ENCODE measurements around the gene FAM120B.

Gene FAM120B

DNA sequence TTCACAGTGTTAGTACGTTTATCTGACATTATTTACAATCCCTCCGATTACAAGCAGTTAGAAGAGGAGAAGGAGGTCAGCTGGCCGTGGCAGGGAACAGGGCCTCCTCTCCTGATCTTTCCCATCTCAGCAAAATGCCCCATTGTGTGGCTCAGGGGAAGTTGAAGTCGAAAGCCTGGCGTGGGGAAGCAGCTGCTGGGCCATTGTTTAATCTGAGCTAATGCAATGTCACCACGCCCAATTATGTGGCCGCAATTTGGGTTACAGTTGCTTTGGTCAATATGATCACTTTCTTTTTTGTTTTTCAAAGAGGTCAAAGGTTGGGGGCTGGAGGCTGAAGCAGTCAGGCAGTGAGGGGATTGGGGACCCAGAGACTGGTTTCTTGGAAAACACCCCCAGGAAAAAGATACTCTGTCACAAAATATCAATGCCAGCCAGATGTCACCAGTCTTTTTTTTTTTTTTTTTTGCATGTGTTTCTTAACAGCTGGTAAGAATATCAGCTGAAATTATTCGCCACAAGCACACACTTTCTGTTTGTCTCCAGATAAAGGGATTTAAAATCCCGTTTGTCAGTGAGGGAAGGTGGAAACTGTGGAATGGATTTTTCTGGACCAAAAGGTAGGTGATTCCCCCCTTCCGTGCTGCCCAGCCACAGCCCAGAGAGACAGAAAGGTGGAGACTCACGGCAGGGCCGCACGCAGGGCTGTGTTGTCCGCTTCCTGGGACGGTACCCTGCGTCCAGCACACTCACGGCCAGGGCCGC, 40.3 kb upstream of the FAM120B start:
- peak overlapping the region; percentile 47 for H3K4me3 ChIP-seq (ENCODE audit: low read length)
- peak overlapping the region; percentile 54 for H3K9ac ChIP-seq (ENCODE audit: low read length)
- H3K9me3 ChIP-seq (ENCODE audit: control insufficient read depth, low read length): no peaks in the 10 kb centered on the region
- H3K27me3 ChIP-seq (ENCODE audit: control insufficient read depth, insufficient read depth, low read length): peaks cover 19% of the 10 kb centered on the region
- H3K4me1 ChIP-seq (ENCODE audit: control insufficient read depth, insufficient read depth, low read length): peaks cover 19% of the 10 kb centered on the region
- H3K36me3 ChIP-seq (ENCODE audit: control insufficient read depth, insufficient read depth, low read length): no peaks in the 10 kb centered on the region

- Histone ChIP-seq H3K9ac (ENCODE audit: low read length) (no peak overlapping the region), H3K4me3 (ENCODE audit: low read length) (no peak overlapping the region), H3K4me1 (ENCODE audit: control insufficient read depth, insufficient read depth, low read length) (peaks cover 19% of the 10 kb centered on the region), H3K27me3 (ENCODE audit: control insufficient read depth, insufficient read depth, low read length) (peaks cover 17% of the 10 kb centered on the region), H3K36me3 (ENCODE audit: control insufficient read depth, insufficient read depth, low read length) (no peaks in the 10 kb centered on the region), H3K9me3 (ENCODE audit: control insufficient read depth, low read length) (no peaks in the 10 kb centered on the region)
Measured at GRCh38 chr6:170267688-170268087, 38.9 kb upstream of the FAM120B start.

DNA sequence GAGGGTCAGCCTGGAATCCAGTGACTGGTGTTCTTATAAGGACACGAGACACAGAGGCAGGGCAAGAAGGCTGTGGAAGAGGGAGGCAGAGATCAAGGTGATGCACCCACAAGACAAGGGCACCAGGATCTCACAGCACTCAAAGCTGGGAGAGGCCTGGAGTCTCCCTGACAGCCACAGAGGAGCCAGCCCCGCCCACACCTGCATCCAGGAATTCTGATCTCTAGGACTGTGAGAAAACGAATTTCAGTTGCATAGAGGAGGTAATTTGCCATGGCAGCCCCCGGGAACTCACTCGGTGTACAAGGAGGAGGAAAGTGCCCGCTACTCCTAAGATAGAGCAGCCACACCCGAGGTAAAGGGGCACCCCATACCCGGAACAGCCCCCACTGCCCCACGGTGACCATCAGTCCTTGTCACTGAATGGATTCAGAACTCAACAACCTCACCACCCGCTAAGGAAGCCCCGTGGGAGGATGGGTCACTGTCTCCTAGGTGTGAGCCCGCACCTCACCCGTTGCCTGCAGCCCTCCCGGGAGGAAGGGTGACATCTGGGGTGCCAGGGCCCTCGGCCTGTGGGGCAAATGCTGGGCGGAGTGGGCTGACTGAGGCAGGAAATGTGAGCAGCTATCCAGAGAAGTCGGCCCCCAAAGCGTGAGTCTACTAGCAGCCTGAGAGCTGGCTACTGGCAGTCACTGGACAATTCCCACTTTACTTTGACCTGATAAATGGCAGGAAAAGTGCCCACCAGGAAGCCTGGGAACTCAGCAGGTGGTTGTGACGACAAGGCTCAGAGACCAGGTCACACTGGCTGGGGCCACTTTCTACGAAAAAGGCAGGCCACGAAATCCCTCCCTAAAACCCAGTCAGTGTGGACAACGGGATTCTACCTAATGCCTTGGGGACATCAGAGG, 38.1 kb upstream of the FAM120B start:
- H3K9ac ChIP-seq (ENCODE audit: low read length): no peak overlapping the region
- peaks cover 19% of the 10 kb centered on the region for H3K4me1 ChIP-seq (ENCODE audit: control insufficient read depth, insufficient read depth, low read length)
- no peaks in the 10 kb centered on the region for H3K9me3 ChIP-seq (ENCODE audit: control insufficient read depth, low read length)
- peaks cover 11% of the 10 kb centered on the region for H3K27me3 ChIP-seq (ENCODE audit: control insufficient read depth, insufficient read depth, low read length)
- H3K4me3 ChIP-seq (ENCODE audit: low read length): no peak overlapping the region
- H3K36me3 ChIP-seq (ENCODE audit: control insufficient read depth, insufficient read depth, low read length): no peaks in the 10 kb centered on the region

- H3K4me1 ChIP-seq (ENCODE audit: control insufficient read depth, insufficient read depth, low read length): peaks cover 19% of the 10 kb centered on the region
- H3K9me3 ChIP-seq (ENCODE audit: control insufficient read depth, low read length): no peaks in the 10 kb centered on the region
- H3K27me3 ChIP-seq (ENCODE audit: control insufficient read depth, insufficient read depth, low read length): peaks cover 10% of the 10 kb centered on the region
- H3K4me3 ChIP-seq (ENCODE audit: low read length): no peak overlapping the region
- no peaks in the 10 kb centered on the region for H3K36me3 ChIP-seq (ENCODE audit: control insufficient read depth, insufficient read depth, low read length)
- no peak overlapping the region for H3K9ac ChIP-seq (ENCODE audit: low read length)
Measured at GRCh38 chr6:170269151-170269845, 37.3 kb upstream of the FAM120B start.

GRCh38 chr6:170269846-170270541, 36.6 kb upstream of the FAM120B start:
- Histone ChIP-seq H3K27me3 (ENCODE audit: control insufficient read depth, insufficient read depth, low read length) (peaks cover 10% of the 10 kb centered on the region), H3K9me3 (ENCODE audit: control insufficient read depth, low read length) (no peaks in the 10 kb centered on the region), H3K4me1 (ENCODE audit: control insufficient read depth, insufficient read depth, low read length) (peaks cover 16% of the 10 kb centered on the region), H3K4me3 (ENCODE audit: low read length) (no peak overlapping the region), H3K9ac (ENCODE audit: low read length) (no peak overlapping the region), H3K36me3 (ENCODE audit: control insufficient read depth, insufficient read depth, low read length) (no peaks in the 10 kb centered on the region)

GRCh38 chr6:170270984-170271593, 35.5 kb upstream of the FAM120B start:
- Histone ChIP-seq H3K27me3 (ENCODE audit: control insufficient read depth, insufficient read depth, low read length) (peaks cover 9% of the 10 kb centered on the region), H3K9ac (ENCODE audit: low read length) (no peak overlapping the region), H3K4me1 (ENCODE audit: control insufficient read depth, insufficient read depth, low read length) (peaks cover 6% of the 10 kb centered on the region), H3K9me3 (ENCODE audit: control insufficient read depth, low read length) (no peaks in the 10 kb centered on the region), H3K36me3 (ENCODE audit: control insufficient read depth, insufficient read depth, low read length) (no peaks in the 10 kb centered on the region), H3K4me3 (ENCODE audit: low read length) (no peak overlapping the region)

DNA sequence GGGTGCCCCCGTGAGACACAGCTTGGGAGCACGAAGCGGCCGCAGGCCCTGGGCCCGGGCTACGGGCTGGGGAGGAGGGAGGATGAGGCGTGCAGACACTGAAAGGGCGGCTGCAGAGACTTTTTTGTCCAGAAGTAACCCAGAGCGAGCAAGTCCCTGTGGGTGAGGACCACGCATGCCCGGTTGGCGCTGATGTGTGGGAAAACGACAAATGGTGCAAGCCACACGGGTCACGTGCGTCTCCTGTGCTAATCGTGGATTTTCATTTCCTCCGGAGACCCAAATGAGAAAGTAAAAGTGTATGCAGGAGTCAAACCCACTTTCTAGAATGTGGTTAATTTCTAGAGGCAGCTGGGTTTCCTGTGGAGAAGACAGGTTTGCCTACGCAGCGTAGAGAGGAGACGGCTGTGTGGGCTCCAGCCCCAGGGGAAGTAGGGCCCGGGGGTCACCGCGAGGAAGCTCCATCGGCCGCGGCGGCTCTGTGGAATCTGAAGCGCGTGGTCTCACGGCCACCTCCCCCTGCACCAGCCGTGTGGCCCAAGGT, 34.7 kb upstream of the FAM120B start:
- H3K4me3 ChIP-seq (ENCODE audit: low read length): no peak overlapping the region
- no peaks in the 10 kb centered on the region for H3K36me3 ChIP-seq (ENCODE audit: control insufficient read depth, insufficient read depth, low read length)
- no peaks in the 10 kb centered on the region for H3K9me3 ChIP-seq (ENCODE audit: control insufficient read depth, low read length)
- no peak overlapping the region for H3K9ac ChIP-seq (ENCODE audit: low read length)
- H3K27me3 ChIP-seq (ENCODE audit: control insufficient read depth, insufficient read depth, low read length): peaks cover 4% of the 10 kb centered on the region
- H3K4me1 ChIP-seq (ENCODE audit: control insufficient read depth, insufficient read depth, low read length): peaks cover 5% of the 10 kb centered on the region

GRCh38 chr6:170272341-170273065, 34.1 kb upstream of the FAM120B start:
- Histone ChIP-seq H3K9ac (ENCODE audit: low read length) (no peak overlapping the region), H3K4me3 (ENCODE audit: low read length) (no peak overlapping the region), H3K4me1 (ENCODE audit: control insufficient read depth, insufficient read depth, low read length) (peaks cover 5% of the 10 kb centered on the region), H3K36me3 (ENCODE audit: control insufficient read depth, insufficient read depth, low read length) (no peaks in the 10 kb centered on the region), H3K27me3 (ENCODE audit: control insufficient read depth, insufficient read depth, low read length) (peaks cover 4% of the 10 kb centered on the region), H3K9me3 (ENCODE audit: control insufficient read depth, low read length) (no peaks in the 10 kb centered on the region)

DNA sequence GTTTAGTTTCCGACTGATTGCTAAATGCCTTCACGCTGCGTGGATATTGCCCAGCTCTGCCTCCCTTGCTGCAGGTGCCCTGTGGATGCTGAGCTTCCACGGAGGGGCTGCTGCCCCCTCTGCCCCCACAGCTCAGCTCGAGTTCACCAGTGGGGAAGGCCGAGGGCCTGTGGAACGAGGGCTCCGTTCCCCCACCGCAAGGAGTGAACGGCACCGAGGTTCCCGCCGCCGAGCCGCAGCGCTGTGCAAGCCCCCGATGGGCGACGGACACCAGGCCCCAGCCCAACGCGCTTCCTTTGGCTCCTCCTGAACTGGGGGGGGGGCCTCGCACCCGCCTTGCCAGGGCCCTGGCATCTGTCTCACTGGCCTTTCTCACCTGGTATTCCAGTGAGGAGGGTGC, 33.4 kb upstream of the FAM120B start:
- Histone ChIP-seq H3K27me3 (ENCODE audit: control insufficient read depth, insufficient read depth, low read length) (peaks cover 4% of the 10 kb centered on the region), H3K9me3 (ENCODE audit: control insufficient read depth, low read length) (no peaks in the 10 kb centered on the region), H3K4me1 (ENCODE audit: control insufficient read depth, insufficient read depth, low read length) (peaks cover 5% of the 10 kb centered on the region), H3K4me3 (ENCODE audit: low read length) (no peak overlapping the region), H3K36me3 (ENCODE audit: control insufficient read depth, insufficient read depth, low read length) (no peaks in the 10 kb centered on the region), H3K9ac (ENCODE audit: low read length) (no peak overlapping the region)

GRCh38 chr6:170273681-170274080, 32.9 kb upstream of the FAM120B start:
- H3K9me3 ChIP-seq (ENCODE audit: control insufficient read depth, low read length): no peaks in the 10 kb centered on the region
- H3K4me3 ChIP-seq (ENCODE audit: low read length): no peak overlapping the region
- H3K9ac ChIP-seq (ENCODE audit: low read length): no peak overlapping the region
- no peaks in the 10 kb centered on the region for H3K36me3 ChIP-seq (ENCODE audit: control insufficient read depth, insufficient read depth, low read length)
- H3K4me1 ChIP-seq (ENCODE audit: control insufficient read depth, insufficient read depth, low read length): peaks cover 5% of the 10 kb centered on the region
- H3K27me3 ChIP-seq (ENCODE audit: control insufficient read depth, insufficient read depth, low read length): no peaks in the 10 kb centered on the region
